Stomach (tissue), 4 donors: ENCODE results near the gene PCNT.

Experiments
- CTCF ChIP-seq, 7 experiments: fragments of 450-650 bp in 4 of 7; fragments of 200-600 bp in 3 of 7; sonication (generic) in 3 of 7; IDR thresholded peaks; one replicate each; pipeline ENCODE4 v1.5.1; 2016 to 2019; ENCODE audit warnings: antibody characterized with exemption in 7 of 7, control low read depth in 2 of 7, mild to moderate bottlenecking in 1 of 7
- EP300 ChIP-seq: sonication (generic); formaldehyde crosslinking; IDR thresholded peaks from one replicate; pipeline ENCODE4 v1.6.1; 2017; ENCODE audit warnings: antibody characterized with exemption
- POLR2AphosphoS5 ChIP-seq, 3 donors: sonication (generic); formaldehyde crosslinking; IDR thresholded peaks; one replicate each; pipeline ENCODE4 v1.6.1; 2016; ENCODE audit warnings: antibody characterized with exemption in 3 of 3

DNA sequence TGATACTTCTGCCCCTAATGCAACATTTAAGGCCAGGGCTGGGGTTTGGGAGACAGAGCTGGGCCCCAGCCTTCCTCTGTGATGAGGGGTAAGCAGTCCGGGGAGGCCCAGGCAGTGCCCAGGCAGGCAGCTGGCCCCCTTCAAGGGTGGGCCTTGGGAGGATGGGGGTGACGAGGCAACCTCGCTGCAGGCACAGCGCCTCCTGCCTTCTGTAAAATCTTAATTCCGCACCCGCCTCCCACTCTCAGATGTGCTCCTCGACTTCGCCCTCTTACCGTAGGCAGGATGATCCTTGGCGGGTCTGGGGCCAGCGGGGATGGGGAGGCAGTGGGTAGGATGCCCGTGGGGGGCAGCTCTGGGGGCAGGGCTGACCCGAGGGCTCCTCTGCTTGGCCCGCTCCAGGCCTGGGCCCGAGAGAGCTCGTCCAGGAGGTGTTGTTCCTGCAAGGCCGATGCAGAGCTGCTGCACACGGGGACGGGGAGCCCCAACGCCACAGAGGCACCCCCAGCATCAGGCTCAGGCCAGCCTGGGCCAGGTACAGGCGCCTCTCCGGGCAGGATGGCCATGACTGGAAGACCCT is 9.4 kb upstream of the PCNT start:
- no peak for TF ChIP-seq POLR2AphosphoS5 (IDR thresholded peaks at IDR 0.05)
- TF ChIP-seq CTCF (IDR thresholded peaks at IDR 0.05) = no peak
- TF ChIP-seq EP300 = no peak
